Erythroblast (primary cell): ENCODE measurements around the gene GLI1.
"Not testable (repeated sequence)": the region's sequence is repeated elsewhere in the genome, so short reads cannot be mapped to it uniquely, and the experiment has no call there.

Experiments used
- DNase-seq, 2 experiments: peaks; one replicate each; lab custom pipeline; 2025; lab: John Stamatoyannopoulos, UW
- GATA1 ChIP-seq: IDR thresholded peaks from 2 replicates; pipeline ENCODE4 v1.6.1; 2011; ENCODE audit warnings: low read depth, mild to moderate bottlenecking, control low read depth, low read length, moderate library complexity
- POLR2A ChIP-seq: IDR thresholded peaks from 2 replicates; pipeline ENCODE4 v1.6.1; 2011; ENCODE audit warnings: mild to moderate bottlenecking, low read length

GLI1 gene

DNA sequence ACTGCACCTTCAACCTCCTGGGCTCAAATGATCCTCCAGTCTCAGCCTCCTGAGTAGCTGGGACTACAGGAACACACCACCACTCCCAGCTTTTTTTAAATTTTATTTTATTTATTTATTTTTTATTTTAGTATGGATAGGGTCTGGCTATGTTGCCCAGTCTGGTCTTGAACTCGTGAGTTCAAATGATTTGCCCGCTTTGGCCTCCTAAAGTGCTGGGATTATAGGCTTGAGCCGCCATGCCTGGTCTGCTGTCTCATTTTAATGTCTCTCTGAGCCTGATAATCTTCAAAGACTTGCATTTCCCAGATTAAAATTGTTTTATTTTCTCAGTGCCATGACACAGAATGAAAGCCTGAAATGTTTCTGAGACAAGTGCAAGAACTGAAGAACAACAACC lies 26.2 kb upstream of the GLI1 start:
- TF ChIP-seq POLR2A (no peak), GATA1 (no peak)
- no peak for DNase-seq

DNA sequence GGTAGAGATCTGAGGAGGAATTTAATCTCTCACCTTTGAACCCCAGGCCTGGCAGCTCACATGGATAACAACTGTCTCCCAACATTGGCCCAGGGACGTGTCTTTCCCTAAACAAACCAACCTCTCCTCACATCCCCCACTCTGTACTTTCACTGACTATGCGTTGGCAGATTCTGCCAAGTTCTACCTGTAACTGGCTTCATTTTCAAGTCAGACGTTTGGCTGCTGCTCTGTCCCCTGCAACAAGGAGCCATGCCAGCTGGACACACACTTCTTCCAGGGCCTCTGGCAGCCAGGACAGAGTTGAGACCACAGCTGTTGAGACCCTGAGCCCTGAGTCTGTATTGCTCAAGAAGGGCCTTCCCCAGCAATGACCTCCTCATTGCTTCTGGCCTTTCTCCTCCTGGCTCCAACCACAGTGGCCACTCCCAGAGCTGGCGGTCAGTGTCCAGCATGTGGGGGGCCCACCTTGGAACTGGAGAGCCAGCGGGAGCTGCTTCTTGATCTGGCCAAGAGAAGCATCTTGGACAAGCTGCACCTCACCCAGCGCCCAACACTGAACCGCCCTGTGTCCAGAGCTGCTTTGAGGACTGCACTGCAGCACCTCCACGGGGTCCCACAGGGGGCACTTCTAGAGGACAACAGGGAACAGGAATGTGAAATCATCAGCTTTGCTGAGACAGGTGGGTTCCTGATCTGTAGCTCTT lies 24.9 kb upstream of the GLI1 start, which contains the start of gene INHBC:
INHBC (plus strand) TSS at position 268 of the 707 bp plus-strand sequence; CDS start at position 371, 103 bp downstream.
- no peak for TF ChIP-seq GATA1
- TF ChIP-seq POLR2A, result no peak
- DNase-seq, result no peak

DNA sequence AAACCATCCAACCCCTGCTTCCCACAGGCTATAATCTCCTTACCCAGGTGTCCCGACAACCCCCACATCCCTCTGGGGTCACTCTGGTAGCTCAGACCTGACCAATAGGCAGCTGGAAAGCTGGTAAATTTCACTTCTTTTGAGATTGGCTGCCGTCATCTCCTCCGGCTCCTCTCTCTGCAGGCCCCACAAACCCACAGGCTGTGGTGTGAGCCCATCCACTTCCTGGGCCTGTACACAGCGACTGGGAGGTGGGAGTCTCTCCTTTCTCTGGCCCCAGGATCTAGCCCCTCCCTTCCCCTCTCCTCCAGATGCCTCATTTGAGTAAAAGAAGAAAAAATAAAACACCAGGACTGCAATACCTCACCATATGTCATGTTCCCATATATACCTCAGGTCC lies 24.3 kb upstream of the GLI1 start:
- no peak for DNase-seq
- TF ChIP-seq GATA1, result no peak
- no peak for TF ChIP-seq POLR2A

DNA sequence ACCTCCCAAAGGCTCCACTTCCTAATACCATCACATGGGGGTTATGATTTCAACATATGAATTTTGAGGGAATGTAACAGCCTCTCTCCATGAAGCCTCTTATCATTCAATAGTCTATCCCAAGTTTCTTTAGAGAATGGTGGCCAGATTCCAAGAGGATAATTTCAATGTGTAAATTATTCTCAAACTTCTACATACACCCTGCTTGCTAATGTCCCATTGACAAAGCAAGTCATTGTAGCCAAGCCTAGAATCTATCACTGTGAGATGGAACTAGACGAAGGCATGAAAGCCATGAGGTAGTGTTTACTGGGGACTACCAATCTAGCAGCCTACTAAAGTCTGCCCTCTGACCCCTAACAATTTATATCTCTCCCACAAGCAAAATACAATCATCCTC lies 21.2 kb upstream of the GLI1 start:
- TF ChIP-seq POLR2A, result no peak
- no peak for TF ChIP-seq GATA1
- no peak for DNase-seq

DNA sequence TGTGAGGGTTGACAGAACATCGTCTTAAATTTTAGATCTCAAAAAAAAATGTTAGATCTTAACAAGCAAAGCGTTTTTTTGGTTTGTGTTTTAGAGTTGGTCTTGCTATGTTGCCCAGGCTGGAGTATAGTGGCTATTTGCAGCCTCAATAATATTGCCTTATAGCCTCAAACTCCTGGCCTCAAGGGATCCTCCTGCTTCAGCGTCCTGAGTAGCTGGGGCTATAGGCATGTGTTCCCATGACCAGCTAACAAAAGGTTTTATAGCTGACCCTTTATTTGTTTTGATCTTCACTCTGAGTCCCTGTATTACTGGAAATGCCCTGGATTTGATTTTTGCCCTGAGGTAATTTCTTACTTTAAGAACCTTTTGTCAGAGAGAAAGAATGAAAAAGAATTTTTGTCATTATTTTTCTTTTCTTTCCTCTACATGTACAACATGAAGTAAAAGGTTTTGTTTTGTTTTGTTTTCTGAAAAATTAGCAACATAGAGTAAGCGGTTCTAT lies 19.8 kb upstream of the GLI1 start:
- DNase-seq, result no peak
- TF ChIP-seq GATA1, result no peak
- TF ChIP-seq POLR2A, result no peak

DNA sequence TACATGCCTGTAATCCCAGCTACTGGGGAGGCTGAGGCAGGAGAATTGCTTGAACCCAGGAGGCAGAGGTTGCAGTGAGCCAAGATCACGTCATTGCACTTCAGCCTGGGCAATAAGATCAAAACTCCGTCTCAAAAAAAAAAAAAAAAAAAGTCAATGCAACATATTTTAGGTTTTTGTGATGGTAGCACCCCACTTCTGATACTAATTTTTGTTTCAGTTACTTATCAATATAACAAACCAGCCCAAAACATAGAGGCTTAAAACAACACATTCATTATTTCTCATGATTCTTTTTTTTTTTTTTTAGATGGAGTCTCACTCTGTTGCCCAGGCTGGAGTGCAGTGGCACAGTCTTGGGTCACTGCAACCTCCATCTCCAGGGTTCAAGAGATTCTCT lies 18.2 kb upstream of the GLI1 start:
- DNase-seq, result not testable (repeated sequence)

DNA sequence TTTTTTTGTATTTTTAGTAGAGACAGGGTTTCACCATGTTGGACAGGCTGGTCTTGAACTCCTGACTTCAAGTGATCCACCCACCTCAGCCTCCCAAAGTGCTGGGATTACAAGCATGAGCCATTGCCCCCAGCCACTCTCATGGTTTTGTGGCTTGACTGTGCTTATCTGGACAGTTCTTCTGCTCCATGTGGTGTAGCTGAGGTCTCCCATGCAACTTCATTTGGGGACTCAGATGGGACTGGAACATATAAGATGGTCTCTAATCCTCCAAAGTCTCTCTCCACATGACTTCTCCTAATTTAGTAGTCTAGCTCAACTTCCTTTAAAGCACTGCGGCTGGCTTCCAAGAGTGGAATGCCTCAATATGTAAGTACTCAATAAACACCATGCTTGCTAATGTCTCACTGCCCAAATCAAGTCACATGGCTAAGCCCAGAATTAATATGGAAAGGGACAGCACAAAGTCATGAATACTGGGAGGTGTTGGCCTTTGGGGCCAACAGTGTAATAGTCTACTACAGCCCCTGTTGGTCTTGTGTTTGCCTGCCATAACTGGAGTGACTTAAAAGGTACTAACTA lies 17.6 kb upstream of the GLI1 start:
- TF ChIP-seq GATA1 (no peak), POLR2A (no peak)

DNA sequence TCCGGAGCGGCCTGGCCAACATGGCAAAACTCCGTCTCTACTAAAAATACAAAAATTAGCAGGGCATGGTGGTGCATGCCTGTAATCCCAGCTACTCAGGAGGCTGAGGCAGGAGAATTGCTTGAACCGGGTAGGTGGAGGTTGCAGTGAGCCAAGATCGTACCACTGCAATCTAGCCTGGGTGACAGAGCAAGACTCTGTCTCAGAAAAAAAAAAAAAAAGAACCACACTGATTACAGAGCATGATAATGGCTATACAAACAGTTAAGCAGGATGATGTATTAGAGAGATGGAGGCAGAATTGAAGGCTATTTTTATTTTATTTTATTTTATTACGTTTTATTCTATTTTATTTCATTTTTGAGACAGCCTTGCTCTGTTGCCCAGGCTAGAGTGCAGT lies 15.2 kb upstream of the GLI1 start:
- not testable (repeated sequence) for DNase-seq

More for the DNA sequence above, 17.6 kb upstream of the GLI1 start:
- DNase-seq, result no peak

DNA sequence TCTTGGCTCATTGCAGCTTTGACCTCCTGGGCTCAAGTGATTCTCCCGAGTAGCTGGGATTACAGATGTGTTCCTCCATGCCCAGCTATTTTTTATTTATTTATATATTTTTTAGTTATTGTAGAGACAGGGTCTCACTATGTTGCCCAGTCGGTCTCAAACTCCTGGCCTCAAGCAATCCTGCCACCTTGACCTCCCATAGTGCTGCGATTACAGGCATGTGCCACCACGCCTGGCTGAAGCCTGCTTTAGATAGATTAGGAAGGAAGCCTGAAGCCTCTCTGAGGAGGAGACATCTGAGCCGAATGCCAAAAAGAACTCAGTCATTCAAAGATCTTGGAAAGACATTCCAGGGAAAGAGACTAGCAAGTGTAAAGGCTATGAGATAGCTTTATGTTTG lies 14.8 kb upstream of the GLI1 start:
- peak in 1 of 2 experiments; percentile 37 for DNase-seq
- TF ChIP-seq GATA1 (no peak), POLR2A (no peak)

DNA sequence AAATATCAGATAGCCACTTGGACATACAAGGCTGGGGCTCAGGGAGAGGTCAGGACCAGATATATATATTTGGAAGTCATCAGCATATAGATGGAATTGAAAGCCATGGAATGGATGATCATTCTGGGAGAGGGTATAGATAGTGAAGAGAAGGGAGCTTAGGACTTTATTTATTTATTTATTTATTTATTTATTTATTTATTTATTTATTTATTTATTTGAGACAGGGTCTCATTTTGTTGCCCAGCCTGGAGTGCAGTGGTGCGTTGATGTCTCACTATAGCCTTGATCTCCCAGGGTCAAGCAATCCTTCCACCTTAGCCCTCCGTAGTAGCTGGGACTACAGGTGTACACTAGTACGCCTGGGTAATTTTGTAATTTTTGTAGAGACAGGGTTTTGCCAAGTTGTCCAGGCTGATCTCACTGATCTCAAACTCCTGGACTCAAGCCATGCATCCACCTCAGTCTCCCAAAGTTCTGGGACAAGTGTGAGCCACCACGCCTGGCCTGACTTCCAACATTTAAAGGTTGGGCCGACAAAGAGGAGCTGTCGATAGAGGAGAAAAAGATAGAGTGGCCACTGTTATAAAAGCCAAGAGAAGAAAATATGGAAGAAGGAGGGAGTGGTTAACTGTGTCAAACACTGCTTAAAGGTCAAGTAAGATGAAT lies 13.2 kb upstream of the GLI1 start:
- no peak for TF ChIP-seq POLR2A
- no peak for TF ChIP-seq GATA1

DNA sequence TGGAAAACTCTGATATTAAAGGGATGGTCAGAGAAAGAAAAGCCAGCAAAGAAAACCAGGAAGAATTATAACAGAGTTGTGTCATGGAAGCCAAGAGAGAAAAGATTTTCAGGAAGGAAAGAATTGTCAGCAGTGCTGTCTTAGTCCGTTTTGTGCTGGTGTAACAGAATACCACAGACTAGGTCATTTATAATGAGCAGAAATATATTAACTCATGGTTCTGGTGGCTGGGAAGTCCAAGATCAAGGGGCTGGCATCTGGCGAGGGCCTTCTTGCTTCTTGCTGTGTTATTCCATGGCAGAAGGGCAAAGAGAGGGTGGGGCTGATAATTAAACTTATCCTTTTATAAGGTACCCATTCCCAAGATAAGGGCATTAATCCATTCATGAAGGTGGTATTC lies 10.9 kb upstream of the GLI1 start:
- TF ChIP-seq POLR2A (no peak), GATA1 (no peak)
- no peak for DNase-seq

More for the DNA sequence above, 13.2 kb upstream of the GLI1 start:
- DNase-seq, result no peak

DNA sequence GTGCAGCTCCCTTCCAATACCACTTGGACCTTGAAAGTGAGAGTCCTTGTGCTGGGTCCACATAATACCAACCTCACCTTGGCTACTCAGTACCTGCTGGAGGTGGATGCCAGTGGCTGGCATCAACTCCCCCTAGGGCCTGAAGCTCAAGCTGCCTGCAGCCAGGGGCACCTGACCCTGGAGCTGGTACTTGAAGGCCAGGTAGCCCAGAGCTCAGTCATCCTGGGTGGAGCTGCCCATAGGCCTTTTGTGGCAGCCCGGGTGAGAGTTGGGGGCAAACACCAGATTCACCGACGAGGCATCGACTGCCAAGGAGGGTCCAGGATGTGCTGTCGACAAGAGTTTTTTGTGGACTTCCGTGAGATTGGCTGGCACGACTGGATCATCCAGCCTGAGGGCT lies 10.2 kb upstream of the GLI1 start:
- TF ChIP-seq GATA1, result no peak
- no peak for TF ChIP-seq POLR2A
- no peak for DNase-seq

DNA sequence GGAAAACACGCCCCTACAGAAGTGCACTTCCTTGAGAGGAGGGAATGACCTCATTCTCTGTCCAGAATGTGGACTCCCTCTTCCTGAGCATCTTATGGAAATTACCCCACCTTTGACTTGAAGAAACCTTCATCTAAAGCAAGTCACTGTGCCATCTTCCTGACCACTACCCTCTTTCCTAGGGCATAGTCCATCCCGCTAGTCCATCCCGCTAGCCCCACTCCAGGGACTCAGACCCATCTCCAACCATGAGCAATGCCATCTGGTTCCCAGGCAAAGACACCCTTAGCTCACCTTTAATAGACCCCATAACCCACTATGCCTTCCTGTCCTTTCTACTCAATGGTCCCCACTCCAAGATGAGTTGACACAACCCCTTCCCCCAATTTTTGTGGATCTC lies 9.5 kb upstream of the GLI1 start:
- DNase-seq, result no peak
- no peak for TF ChIP-seq GATA1
- TF ChIP-seq POLR2A, result no peak

DNA sequence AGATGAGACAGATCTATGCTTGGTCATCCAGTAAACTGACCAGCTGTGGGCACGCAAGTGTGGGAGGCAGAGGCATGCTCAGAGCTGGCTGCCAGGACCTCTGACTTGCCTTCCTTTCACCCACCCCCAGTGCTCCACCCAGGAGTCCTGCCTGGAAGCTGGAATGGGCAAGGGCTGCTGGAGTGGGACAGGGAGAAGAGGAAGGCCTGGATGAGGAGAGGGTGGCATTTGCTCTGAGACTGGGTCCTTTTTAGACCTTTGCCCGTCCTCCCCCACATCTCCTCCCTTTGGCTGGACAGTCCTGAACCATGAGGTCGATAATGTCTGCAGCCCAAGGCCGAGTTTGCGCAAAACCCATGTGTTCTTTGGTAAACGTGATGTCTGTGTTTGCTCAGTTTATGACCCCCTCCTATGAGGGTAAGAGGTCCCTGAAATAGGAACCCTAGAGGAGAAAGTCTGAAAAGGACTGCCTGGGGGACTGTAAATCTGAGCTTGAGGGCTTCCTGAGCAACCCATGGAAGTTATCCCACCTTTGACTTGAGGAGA lies 8.3 kb upstream of the GLI1 start:
- no peak for DNase-seq
- TF ChIP-seq GATA1 (no peak), POLR2A (no peak)
